Eye (tissue), 1 donor: ENCODE measurements around the gene CDKAL1.
"Not testable (repeated sequence)": the region's sequence is repeated elsewhere in the genome, so short reads cannot be mapped to it uniquely, and the experiment has no call there.

Experiments
- DNase-seq: peaks from one replicate; pipeline ENCODE4 v3.0.0-alpha.2; 2015

CDKAL1 gene

DNA sequence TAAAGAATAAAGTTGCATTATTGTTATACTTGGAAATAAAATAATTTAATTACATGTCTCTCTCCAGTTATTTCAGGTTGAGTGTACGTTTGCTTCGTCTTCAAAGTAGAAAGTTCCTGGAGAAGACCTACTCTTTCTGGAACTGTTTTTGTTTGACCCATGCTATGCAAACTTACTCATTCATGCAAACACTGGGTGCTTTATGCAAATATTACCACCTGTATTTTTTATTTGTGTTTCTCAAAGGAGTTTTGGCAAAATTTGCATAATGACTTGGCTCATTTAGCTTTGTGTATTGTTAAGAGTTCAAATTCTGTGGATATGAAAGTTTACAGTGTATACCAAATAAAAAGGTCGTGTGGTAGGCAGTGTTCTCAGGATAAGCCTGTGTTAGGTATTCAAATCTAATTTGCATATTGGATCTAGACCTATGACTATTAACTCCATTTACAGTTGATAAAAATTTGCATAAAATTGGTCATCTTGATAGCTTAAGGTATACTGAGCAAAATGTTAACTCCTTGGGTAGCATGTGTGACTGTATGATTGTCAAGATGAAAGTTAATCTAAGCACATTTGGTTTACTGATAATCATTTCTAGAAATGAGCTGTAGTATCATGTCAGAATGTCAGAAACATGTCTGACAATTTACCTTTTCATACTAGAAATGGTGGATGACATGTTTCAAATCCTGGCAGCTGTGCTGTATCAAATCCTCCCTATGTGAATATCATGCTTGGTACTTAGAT lies 65.2 kb downstream of the CDKAL1 start:
- no peak for DNase-seq

DNA sequence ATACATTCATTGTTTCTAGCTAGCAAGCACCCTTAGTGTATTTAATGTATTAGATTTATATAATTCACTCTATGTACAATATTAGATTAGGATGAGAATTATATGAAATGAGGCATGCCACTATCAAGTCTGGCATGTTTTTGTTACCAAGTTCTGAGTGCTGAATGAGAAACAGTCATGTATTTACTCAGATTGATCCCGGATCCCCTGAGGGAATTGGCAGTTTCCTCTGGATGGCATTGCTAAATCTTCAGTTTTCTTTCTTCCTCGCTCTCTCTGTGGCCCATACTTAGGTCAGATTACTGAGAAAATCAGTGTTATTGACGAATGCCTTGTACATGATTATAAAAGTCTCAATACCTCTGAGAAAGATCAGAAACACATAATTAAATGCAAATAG lies 66.6 kb downstream of the CDKAL1 start:
- DNase-seq, result peak; percentile 25

DNA sequence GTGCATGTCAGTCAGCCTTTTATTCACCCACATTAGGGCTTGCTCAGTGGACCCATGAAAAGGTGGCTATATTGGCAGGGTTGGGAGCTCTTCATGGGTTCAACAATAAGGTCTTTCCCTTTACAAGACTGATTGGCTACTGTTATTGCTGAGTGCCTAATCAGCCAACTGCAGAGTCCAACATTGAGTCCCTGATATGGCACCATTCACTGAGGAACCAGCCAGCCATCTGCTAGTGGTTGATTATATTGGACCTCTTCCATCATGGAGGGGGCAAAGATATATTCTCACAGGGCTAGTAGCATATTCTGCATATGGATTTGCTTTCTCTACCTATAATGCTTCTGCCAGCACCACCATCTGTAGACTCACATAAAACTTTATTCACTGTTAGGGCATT lies 69.9 kb downstream of the CDKAL1 start:
- DNase-seq, result no peak

DNA sequence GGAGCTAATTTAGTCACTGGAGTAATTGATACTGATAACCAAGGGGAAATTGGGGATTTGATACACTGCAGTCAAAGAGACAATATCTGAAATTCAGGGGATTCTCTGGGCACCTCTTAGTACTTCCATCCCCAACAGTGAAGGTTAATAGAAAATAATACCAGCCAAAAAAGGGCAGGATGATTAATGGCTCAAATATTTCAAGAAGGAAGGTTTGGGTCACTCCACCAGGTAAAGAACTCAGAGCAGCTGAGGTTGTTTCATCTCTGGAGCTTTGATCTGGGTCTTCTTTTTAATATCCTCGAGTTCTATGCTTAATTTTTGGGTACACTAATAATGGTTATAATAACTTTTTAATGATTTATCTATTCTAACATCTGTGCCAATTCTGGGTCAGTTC lies 70.8 kb downstream of the CDKAL1 start:
- DNase-seq, result no peak

GRCh38 chr6:20605581-20605980 lies 71.3 kb downstream of the CDKAL1 start:
- DNase-seq, result peak; percentile 53

- DNase-seq, result no peak
Measured at GRCh38 chr6:20606831-20607230, 72.6 kb downstream of the CDKAL1 start.

DNA sequence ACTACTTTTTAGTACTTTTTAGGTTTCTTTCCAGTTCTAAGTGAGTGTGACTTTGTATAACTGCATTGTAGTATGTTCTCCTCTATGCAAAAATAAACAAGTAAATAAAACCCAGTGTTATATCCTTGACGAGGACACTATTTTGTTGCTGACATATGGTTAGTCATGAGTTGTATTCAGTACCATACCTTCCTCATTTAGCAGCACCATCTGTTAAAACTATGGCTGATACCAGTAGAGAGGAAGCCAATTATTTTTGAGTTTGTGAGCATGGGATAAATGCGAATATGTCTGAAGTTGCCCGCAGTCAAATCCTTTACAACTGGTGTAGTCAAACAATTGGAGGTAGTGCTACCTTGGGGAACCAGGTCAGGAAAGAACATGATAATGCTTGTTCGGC lies 74.1 kb downstream of the CDKAL1 start:
- DNase-seq, result no peak

DNA sequence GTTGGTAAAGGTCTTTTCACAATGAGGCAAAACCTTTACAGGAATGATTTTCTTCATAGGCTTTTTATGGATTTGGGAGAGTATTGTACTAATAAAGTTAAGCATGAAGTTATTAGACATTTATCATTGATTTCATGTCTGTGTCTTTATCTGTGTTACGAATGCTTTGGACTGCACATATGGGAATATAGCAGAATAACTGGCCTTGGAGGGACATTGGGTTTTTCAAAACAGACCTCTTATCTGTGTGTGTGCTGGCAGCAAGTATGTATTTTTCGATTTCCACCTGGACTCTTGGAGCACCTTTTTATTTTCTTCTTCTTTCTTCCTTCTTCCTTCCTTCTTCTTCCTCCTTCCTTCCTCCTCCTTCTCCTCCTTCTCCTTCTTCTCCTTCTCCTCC lies 74.6 kb downstream of the CDKAL1 start:
- no peak for DNase-seq

- not testable (repeated sequence) for DNase-seq
Measured at GRCh38 chr6:20609924-20610323, 75.7 kb downstream of the CDKAL1 start.

DNA sequence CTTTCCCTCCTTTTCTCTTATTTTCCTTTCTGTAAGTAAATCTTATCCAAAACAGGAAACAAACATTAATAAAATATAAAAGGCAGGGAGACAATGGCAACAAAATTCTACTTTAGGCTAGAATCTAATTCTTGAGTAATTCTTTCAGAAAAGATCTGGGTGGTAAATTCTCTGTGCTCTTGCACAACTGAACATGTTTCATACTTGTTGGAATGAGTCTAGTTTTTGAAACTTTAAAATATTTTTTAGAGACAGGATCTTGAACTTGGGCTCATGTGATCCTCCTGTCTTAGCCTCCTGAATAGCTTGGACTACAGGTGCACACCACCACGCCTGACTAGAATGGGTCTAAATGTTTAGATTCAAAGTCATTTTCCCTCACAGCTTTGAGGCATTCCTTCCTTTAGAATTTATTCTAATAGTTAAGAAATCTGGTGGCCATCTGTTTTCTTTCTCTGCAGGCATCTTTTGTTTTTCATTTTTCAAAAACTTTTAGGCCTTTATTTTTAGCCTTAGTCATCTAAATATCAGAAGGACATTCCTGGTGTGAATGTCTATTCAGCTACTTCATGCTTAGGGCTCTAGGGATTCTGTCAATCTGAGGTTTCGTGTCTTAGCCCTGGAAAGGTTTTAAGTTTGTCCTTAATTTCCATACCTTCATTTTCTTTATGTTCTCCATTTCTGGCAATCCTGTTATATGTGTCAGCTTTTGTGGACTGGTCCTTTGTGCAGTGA lies 76.5 kb downstream of the CDKAL1 start:
- DNase-seq, result no peak

GRCh38 chr6:20617537-20617936 lies 83.3 kb downstream of the CDKAL1 start:
- not testable (repeated sequence) for DNase-seq

GRCh38 chr6:20620043-20620442 lies 85.8 kb downstream of the CDKAL1 start:
- no peak for DNase-seq

DNA sequence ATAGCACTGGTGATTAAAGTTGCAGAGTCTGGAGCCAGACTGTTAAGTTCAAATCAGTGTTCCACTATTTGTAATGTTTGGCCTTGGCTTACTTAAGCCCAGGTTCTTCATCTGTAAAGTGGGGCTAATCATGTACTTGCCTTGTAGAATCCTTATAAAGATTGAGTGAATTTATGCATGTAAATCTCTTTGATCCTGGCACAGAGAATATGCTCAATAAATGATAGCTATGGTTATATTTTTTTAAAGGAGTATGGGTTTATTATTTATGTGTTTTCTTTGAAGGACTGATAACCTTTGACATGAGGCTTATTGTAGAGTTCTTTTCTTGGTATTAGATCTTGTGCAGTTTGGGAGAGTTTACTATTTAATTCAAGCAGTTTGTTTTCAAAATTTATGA lies 89.5 kb downstream of the CDKAL1 start:
- no peak for DNase-seq

DNA sequence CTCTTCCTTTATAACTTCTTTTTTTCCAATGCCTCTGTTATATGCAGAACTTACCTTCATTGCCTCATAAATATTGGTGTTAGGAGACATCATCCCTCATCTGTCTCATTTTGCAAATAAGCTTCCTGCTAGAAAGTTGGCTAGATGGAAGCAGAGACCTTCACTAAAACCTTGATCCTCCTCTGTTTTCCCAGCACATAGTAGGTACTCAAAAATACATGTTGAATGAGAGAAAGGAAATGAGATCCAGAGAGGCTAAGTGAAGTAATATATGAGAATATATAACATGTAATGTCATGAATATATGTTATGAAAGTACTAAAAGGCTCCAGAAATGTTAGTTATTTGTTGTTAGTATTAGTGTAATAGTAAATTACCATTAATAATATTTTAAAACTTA lies 91.9 kb downstream of the CDKAL1 start:
- no peak for DNase-seq

DNA sequence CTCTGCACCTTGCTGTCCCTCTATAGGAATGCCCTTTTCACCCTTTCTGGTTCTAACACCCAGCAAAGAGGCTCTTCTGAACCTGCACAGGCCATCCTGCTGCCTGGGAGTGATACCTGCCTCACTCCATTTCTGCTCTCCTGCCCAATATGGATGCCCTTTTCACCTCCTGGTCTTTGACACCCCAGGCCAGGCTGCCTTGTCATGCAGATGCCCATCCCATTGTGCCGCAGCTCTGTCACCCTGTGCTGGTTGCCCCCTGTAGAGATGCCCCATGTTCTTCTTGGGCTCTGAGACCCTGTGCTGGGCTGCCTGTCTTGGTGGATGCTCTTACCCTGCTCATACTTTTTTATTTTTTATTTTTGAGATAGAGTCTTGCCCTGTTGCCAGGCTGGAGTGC lies 95.3 kb downstream of the CDKAL1 start:
- no peak for DNase-seq

GRCh38 chr6:20630136-20630535 lies 95.9 kb downstream of the CDKAL1 start:
- DNase-seq, result no peak

DNA sequence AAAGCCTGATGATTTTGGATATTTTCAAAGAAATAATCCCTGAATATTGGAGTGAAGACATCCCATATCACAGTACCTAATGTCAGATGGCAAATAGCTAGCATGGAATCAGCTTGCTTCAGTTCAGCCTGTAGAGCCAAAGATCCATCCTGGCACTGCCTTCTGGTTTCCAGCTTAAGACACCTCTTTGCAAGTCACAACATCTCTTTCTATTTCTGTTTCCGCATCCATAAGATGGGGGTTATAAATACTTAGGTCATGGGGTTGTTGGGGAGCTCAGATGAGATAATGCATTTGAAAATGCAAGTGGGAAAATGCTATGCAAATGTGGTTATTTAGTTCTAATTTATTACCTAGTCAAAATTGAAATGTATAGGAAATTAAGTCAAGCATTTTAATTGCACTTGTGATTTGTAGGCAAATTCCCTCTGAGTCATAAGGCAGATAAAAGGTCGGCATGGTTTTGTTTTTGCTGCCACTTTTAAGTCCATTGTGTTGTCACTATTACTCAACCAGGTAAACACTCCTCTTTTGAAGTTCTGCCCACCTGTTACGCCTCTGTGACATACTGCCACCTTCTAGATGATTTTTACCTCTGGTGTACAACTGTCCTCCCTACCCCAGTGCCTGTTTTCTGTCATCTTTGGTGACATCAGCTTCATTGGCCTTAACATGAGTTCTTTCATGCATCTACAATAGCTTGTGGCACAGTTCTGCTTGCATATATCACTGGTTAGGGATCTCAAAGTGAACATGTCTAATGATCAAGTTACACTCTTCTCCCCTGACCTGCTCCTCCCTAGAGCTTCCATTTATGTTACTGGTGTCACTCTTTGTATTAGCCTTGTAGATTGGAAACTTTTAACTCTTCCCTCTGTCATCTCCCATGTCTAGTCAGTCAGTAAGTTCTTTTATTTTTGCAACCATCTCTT lies 96.6 kb downstream of the CDKAL1 start:
- DNase-seq, result no peak

DNA sequence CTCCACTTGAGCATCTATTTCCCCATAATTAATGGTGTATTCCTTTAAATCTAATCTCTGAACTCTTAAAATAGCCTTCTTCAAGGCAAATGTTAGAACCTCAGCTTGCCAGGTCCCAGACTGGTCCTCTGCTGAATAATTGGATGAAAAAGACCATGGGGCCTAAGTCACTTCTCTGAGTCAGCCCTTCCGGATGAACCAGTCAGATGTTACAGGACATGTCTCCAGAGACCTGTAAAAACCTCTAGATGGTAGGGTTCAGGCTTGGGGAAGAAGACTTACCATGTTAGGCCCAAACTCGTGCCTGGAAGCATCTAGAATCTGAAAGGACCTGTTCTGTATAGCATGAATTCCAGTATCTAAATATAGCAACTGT lies 97.3 kb downstream of the CDKAL1 start:
- no peak for DNase-seq

- DNase-seq, result no peak
Measured at GRCh38 chr6:20632696-20633095, 98.4 kb downstream of the CDKAL1 start.

DNA sequence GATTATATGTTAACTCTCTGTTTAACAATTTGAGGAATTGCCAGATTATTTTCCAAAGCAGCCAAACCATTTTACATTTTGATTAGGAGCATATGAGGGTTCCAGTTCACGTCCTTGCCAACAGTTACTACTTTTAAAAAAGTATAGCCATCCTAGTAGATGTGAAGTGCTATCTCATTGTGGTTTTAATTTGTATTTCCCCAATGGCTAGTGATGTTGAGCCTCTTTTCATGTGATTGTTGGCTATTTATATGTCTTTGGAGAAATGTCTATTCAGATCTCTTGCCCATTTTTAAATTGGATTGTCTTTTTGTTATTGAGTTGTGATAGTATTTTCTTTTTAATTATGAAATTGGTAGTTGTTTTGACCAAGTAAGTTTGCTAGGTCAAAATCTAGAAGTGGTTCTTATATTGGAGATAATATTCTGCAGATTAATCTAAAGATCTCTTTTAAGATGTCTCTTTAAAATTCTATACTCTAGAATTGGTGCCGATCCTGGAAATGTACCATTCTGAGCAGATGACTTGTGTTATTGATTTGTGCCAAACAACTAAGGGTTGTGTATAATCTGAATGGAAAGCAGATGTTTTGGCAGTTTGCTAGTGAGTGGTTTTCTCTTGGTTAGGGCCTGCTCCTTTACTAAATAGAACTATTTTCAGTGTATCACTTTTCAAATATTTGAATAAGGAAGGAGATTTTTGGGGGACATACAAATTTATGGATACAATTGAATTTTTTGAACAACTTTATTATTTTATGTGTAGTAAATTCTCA lies 99.5 kb downstream of the CDKAL1 start:
- DNase-seq, result peak; percentile 24

DNA sequence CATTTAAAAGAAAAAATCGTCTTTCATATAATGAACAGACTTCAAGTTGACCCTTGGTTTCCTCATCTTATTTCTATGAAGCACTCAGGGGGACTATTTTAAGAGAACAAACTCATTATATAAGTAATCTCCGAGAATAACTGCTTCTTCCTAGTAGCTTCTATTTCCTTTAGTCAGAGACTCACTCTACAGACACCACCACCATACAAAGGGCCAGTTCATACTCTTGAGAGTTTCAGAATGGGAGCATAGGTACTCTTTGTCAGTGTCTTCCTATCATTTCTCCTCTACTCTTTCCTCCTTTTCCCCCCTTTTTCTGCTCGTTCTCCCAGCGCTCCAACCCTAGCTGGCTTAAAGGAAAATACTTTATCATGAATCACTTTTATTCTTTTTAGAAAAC lies 104.9 kb downstream of the CDKAL1 start:
- DNase-seq, result no peak

DNA sequence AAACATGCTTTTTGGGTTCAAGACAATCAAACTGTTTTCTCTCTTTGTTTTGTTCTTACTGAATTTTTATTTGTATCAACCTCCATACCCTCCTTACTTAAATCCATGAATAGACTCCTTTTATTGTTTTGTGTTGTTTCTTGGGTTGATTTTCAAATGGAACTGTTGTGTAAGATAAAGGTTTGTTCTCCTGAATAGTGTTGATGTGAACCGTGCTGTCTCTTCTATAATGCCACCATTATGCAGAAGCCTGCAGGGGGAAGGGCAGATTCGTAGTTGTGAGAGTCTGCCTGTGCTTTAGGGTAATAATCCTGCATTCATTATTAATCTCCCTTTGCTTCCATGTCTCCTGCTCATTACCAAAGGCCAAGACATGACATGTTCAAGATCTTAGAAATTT lies 105.9 kb downstream of the CDKAL1 start:
- peak; percentile 43 for DNase-seq

GRCh38 chr6:20642441-20642840 lies 108.2 kb downstream of the CDKAL1 start:
- DNase-seq, result no peak
